Measurements from ENCODE around the gene KCNMB3. TPM values are rescaled to one million over a fixed set of nuclear protein-coding genes. Genes with fewer than 3 reads are reported as not detected.

Gene KCNMB3
- total and polyA plus RNA-seq, 2 of the 8 experiments (the other 6 are each of a cell fraction or from before 2014, with no cell fraction given): 1.7 to 2.0 TPM

DNA sequence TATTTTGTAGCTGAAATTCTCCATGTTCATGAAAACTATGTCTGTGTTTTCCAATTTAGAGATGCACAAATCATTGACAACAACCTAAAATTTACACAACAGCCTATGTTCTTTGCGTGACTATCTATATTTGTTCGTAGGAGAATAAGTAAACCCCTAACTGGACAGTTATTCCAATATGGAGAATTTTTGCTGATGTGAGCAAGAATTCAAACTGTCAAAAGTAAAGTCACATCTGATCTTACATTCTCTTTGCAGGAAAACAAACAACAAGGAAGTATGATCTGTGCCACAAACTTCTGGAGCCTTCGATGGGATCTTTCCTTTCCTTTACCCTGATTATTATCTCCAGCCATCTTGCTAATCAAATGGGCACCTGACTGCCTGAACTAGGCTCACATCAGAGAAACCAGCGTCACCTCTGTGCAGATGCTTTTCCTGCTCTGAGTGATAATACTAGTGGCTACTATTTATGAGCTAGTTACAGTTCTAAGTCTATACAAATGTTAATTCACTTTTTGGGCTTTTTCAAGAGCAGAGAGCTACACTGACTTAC is 18.3 kb upstream of the KCNMB3 start:
- Histone ChIP-seq H2BK20ac (ENCODE audit: low read length) (no peak overlapping the region), H3K56ac (replicated peaks; ENCODE audit: insufficient read length, low read depth, low read length) (no peak overlapping the region), H3K27me3 (replicated peaks in 1 of 4; ENCODE audit: control insufficient read depth in 3 of 4, extremely low read depth in 1 of 4, insufficient read depth in 3 of 4, low read length in 3 of 4) (no peaks in the 10 kb centered on the region), H4K8ac (ENCODE audit: extremely low read depth, insufficient read depth, low read length) (no peak overlapping the region), H3K4me2 (ENCODE audit: insufficient read depth in 1 of 2, low read depth in 2 of 2, low read length in 2 of 2) (no peak overlapping the region), H3K9ac (replicated peaks in 1 of 4; ENCODE audit: extremely low read depth in 1 of 4, low read depth in 3 of 4, low read length in 3 of 4) (no peak overlapping the region), H3K23ac (ENCODE audit: insufficient read length) (no peak overlapping the region), H3K18ac (ENCODE audit: extremely low read depth, low read length) (no peak overlapping the region), H2BK12ac (ENCODE audit: low read depth, low read length) (no peak overlapping the region), H3K36me3 (ENCODE audit: control insufficient read depth in 2 of 4, insufficient read depth in 4 of 4, low read length in 3 of 4) (no peaks in the 10 kb centered on the region), H3K4ac (replicated peaks; ENCODE audit: insufficient read length, low read depth, low read length) (no peak overlapping the region), H2AFZ (ENCODE audit: low read length) (no peak overlapping the region), H3K79me2 (ENCODE audit: control insufficient read depth in 1 of 2, insufficient read depth in 2 of 2, low read length in 2 of 2) (no peaks in the 10 kb centered on the region), H2AK5ac (ENCODE audit: low read depth, low read length) (no peak overlapping the region), H2BK120ac (replicated peaks; ENCODE audit: low read depth, low read length) (no peak overlapping the region), H2BK15ac (ENCODE audit: low read length) (no peak overlapping the region), H3K4me1 (replicated peaks in 1 of 4; ENCODE audit: control insufficient read depth in 3 of 4, insufficient read depth in 4 of 4, low read length in 3 of 4) (peaks cover 0 to 2% (median 0%) of the 10 kb centered on the region in 4 experiments; a peak in 1 of 7 replicates), H2BK5ac (ENCODE audit: low read depth, low read length) (no peak overlapping the region), H4K5ac (ENCODE audit: insufficient read length, low read depth, low read length) (no peak overlapping the region), H4K20me1 (replicated peaks in 1 of 2; ENCODE audit: control insufficient read depth in 1 of 2, insufficient read depth in 2 of 2, low read length in 2 of 2) (no peaks in the 10 kb centered on the region), H3K27ac (ENCODE audit: low read depth, low read length) (no peak overlapping the region), H4K91ac (replicated peaks; ENCODE audit: insufficient read length, low read length) (no peak overlapping the region), H3K4me3 (ENCODE audit: extremely low read depth in 1 of 4, insufficient read depth in 2 of 4, low read depth in 3 of 4, low read length in 4 of 4) (no peak overlapping the region), H3K9me3 (ENCODE audit: insufficient read depth in 2 of 2, low read depth in 1 of 2, low read length in 1 of 2) (no peaks in the 10 kb centered on the region), H3K79me1 (ENCODE audit: low read depth, low read length) (no peaks in the 10 kb centered on the region), H3K14ac (ENCODE audit: insufficient read length) (no peak overlapping the region), H3K23me2 (ENCODE audit: low read depth, low read length) (no peaks in the 10 kb centered on the region)
- ChIA-PET CTCF (ENCODE audit: partially characterized antibody) (interaction anchor here (1.0 to 1.3 kb wide), 2 partner anchors 11 to 201 kb away, joined by 3 to 4 read pairs; no protein-coding TSS in a partner anchor), POLR2A (ENCODE audit: partially characterized antibody) (no interaction called here)
- TF ChIP-seq, protein P1, sequence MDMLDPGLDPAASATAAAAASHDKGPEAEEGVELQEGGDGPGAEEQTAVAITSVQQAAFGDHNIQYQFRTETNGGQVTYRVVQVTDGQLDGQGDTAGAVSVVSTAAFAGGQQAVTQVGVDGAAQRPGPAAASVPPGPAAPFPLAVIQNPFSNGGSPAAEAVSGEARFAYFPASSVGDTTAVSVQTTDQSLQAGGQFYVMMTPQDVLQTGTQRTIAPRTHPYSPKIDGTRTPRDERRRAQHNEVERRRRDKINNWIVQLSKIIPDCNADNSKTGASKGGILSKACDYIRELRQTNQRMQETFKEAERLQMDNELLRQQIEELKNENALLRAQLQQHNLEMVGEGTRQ (IDR thresholded peaks at IDR 0.05; ENCODE audit: low read length): no peak
- FAIRE-seq: no peak
- DNase-seq (ENCODE audit: low read depth in 1 of 2, low spot score in 2 of 2): no peak
- WGBS, 2 experiments (ENCODE audit: extremely low coverage in 1 of 2, insufficient coverage in 1 of 2, insufficient read length in 1 of 2, insufficient replicate concordance in 2 of 2, low coverage in 1 of 2, low lambda C conversion rate in 2 of 2, missing lambda C conversion rate in 1 of 2): 86% methylated on average over 4 of the region's 4 CpGs; no CpG with 5 or more reads in 1 of the 2 experiments
